GM23338 (cell line): ENCODE data around the gene CCDC169. TPM values are rescaled to one million over a fixed set of nuclear protein-coding genes. Genes with fewer than 3 reads are reported as not detected.

Experiments used
- ATAC-seq: fragments of 200-7000 bp; cut with Tn5 transposase; 3 replicates; pipeline ENCODE4 v1.9.1; 2020
- DNase-seq: peaks from one replicate; pipeline ENCODE4 v3.0.0-alpha.2; 2015; ENCODE audit warnings: low spot score
- H2AFZ ChIP-seq: fragments of 200-600 bp; sonication (generic); 2 replicates; pipeline ENCODE4 v1.8.0; 2016; ENCODE audit warnings: antibody characterized with exemption, mild to moderate bottlenecking, moderate library complexity
- H3F3A ChIP-seq: fragments of 200-600 bp; sonication (generic); replicated peaks from 2 replicates; pipeline ENCODE4 v1.8.0; 2017; ENCODE audit warnings: antibody characterized with exemption, mixed run types, low read depth
- H3K27ac ChIP-seq: fragments of 200-600 bp; sonication (generic); 2 replicates; pipeline ENCODE4 v1.6.1; 2016; ENCODE audit warnings: low read depth
- H3K27me3 ChIP-seq: fragments of 200-600 bp; sonication (generic); 2 replicates; pipeline ENCODE4 v1.8.0; 2016; ENCODE audit warnings: mild to moderate bottlenecking, mixed run types, moderate library complexity; ENCODE audit not compliant: insufficient read depth
- H3K36me3 ChIP-seq: fragments of 200-600 bp; sonication (generic); 2 replicates; pipeline ENCODE4 v1.8.0; 2016; ENCODE audit warnings: mild to moderate bottlenecking; ENCODE audit not compliant: insufficient read depth
- H3K4me1 ChIP-seq: fragments of 200-600 bp; sonication (generic); 2 replicates; pipeline ENCODE4 v1.8.0; 2016; ENCODE audit warnings: mild to moderate bottlenecking, moderate library complexity; ENCODE audit not compliant: insufficient read depth
- H3K4me2 ChIP-seq: fragments of 200-600 bp; sonication (generic); 2 replicates; pipeline ENCODE4 v1.7.1; 2017; ENCODE audit warnings: mixed run types
- H3K4me3 ChIP-seq: fragments of 200-600 bp; sonication (generic); 2 replicates; pipeline ENCODE4 v1.6.1; 2016; ENCODE audit warnings: mixed run types
- H3K79me2 ChIP-seq: fragments of 200-600 bp; sonication (generic); replicated peaks from 2 replicates; pipeline ENCODE4 v1.8.0; 2017; ENCODE audit warnings: mild to moderate bottlenecking; ENCODE audit not compliant: insufficient read depth
- H3K9me2 ChIP-seq: fragments of 200-600 bp; sonication (generic); 2 replicates; pipeline ENCODE4 v1.8.0; 2017; ENCODE audit not compliant: insufficient read depth
- H4K20me1 ChIP-seq: fragments of 200-600 bp; sonication (generic); replicated peaks from 2 replicates; pipeline ENCODE4 v1.8.0; 2017; ENCODE audit warnings: mild to moderate bottlenecking; ENCODE audit not compliant: insufficient read depth
- H3K27ac Mint-ChIP-seq: 2 replicates; pipeline ENCODE4 v1.8.0; 2020; ENCODE audit warnings: inconsistent platforms, mild to moderate bottlenecking, moderate library complexity, mixed read lengths
- H3K27me3 Mint-ChIP-seq: 3 replicates; pipeline ENCODE4 v1.8.0; 2022; ENCODE audit warnings: low read depth, mild to moderate bottlenecking, moderate library complexity, mixed read lengths, inconsistent platforms; ENCODE audit not compliant: insufficient read depth, poor library complexity
- H3K36me3 Mint-ChIP-seq: 3 replicates; pipeline ENCODE4 v1.8.0; 2021; ENCODE audit warnings: low read depth, mild to moderate bottlenecking, inconsistent platforms, moderate library complexity, mixed read lengths
- H3K4me1 Mint-ChIP-seq: 3 replicates; pipeline ENCODE4 v1.8.0; 2020; ENCODE audit warnings: mild to moderate bottlenecking, inconsistent platforms, mixed read lengths
- H3K4me3 Mint-ChIP-seq: 3 replicates; pipeline ENCODE4 v1.8.0; 2021; ENCODE audit warnings: moderate library complexity, mild to moderate bottlenecking, inconsistent platforms, mixed read lengths
- H3K9me3 Mint-ChIP-seq: 3 replicates; pipeline ENCODE4 v1.8.0; 2020; ENCODE audit warnings: moderate library complexity, mild to moderate bottlenecking, inconsistent platforms, mixed read lengths
- CREB1 ChIP-seq: fragments of 250-450 bp; sonication (Bioruptor Pico); IDR thresholded peaks from 2 replicates; pipeline ENCODE4 v1.5.0; 2020; ENCODE audit warnings: low read depth, mild to moderate bottlenecking, moderate library complexity
- EZH2 ChIP-seq: fragments of 200-600 bp; sonication (generic); IDR thresholded peaks from one replicate; pipeline ENCODE4 v1.8.0; 2017; ENCODE audit warnings: antibody characterized with exemption, mild to moderate bottlenecking, low read depth; ENCODE audit not compliant: unreplicated experiment
- EZH2phosphoT487 ChIP-seq: fragments of 200-600 bp; sonication (generic); IDR thresholded peaks from one replicate; pipeline ENCODE4 v1.8.1; 2018; ENCODE audit warnings: antibody characterized with exemption; ENCODE audit not compliant: unreplicated experiment
- JUNB ChIP-seq: IDR thresholded peaks from one replicate; pipeline ENCODE4 v1.6.1; 2016; ENCODE audit warnings: antibody characterized with exemption; ENCODE audit not compliant: unreplicated experiment
- NANOG ChIP-seq: IDR thresholded peaks from 2 replicates; pipeline ENCODE4 v1.6.1; 2016; ENCODE audit warnings: antibody characterized with exemption, borderline replicate concordance
- POLR2AphosphoS5 ChIP-seq: IDR thresholded peaks from 2 replicates; pipeline ENCODE4 v1.6.1; 2016; ENCODE audit warnings: antibody characterized with exemption, low read depth
- STAT1 ChIP-seq: IDR thresholded peaks from one replicate; pipeline ENCODE4 v1.6.1; 2016; ENCODE audit warnings: antibody characterized with exemption; ENCODE audit not compliant: unreplicated experiment
- ZNF114 ChIP-seq: fragments of 250-450 bp; sonication (Bioruptor Pico); IDR thresholded peaks from 2 replicates; pipeline ENCODE4 v1.5.0; 2020; ENCODE audit warnings: mild to moderate bottlenecking, moderate library complexity
- ZNF331 ChIP-seq: fragments of 250-450 bp; sonication (Bioruptor Pico); IDR thresholded peaks from 2 replicates; pipeline ENCODE4 v1.5.0; 2020; ENCODE audit warnings: low read depth, mild to moderate bottlenecking, moderate library complexity
- polyA plus RNA-seq: library from polyadenylated mRNA; unstranded; fragments of >200 nt; fragmentation: Nextera tagmentation; extraction: Ambion mirVana; gene quantifications from 2 replicates; pipeline ENCODE4 v1.2.1, GENCODE V29; 2016
- total RNA-seq: library from RNA; depleted of rRNA; stranded (reverse); fragments of >200 nt; shearing (Covaris generic); gene quantifications from 2 replicates; pipeline ENCODE4 v1.2.3, GENCODE V29; 2014
- TF ChIP-seq, protein P1 (sequence below), 2 experiments: fragments of 200-600 bp in 1 of 2; sonication (generic) in 1 of 2; conservative IDR thresholded peaks; 2 replicates each; pipeline versions ENCODE4 v1.5.1 to v1.6.1; 2016 to 2017; ENCODE audit warnings: antibody characterized with exemption in 2 of 2, low read depth in 2 of 2, mild to moderate bottlenecking in 2 of 2, moderate library complexity in 1 of 2
- TF ChIP-seq, protein P2 (sequence below): fragments of 250-450 bp; sonication (Bioruptor Pico); IDR thresholded peaks from 2 replicates; pipeline ENCODE4 v1.5.0; 2020; ENCODE audit warnings: mild to moderate bottlenecking, moderate library complexity
- TF ChIP-seq, protein P3 (sequence below): IDR thresholded peaks from one replicate; pipeline ENCODE4 v1.6.1; 2018; ENCODE audit warnings: antibody characterized with exemption; ENCODE audit not compliant: unreplicated experiment
- TF ChIP-seq, protein P4 (sequence below): IDR thresholded peaks from 2 replicates; pipeline ENCODE4 v1.6.1; 2016; ENCODE audit warnings: antibody characterized with exemption

The CCDC169 gene
- total and polyA plus RNA-seq, 2 experiments from 2014 or later = 48.5 to 61.2 TPM

DNA sequence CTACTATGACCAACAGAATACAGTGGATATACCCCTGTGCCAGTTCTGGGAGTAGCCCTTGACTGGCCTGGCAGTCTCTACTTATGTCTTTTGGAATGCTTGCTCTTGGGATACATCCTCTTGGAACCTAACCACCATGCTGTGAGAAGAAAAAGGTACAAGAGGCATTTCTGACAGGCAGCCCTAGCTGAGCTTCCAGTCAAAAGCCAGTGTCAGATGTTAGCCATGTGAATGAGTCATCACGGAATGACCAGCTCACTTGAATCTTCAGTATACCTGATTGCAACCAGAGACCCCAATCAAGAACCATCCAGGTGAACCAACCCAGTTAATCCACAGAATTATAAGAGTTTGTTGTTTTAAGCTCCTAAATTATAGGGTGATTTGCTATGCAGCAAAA lies 4.1 kb downstream of the CCDC169 start:
- TF ChIP-seq ZNF331 (CRISPR knock-in tag) (no peak), EZH2 (no peak), STAT1 (no peak), JUNB (no peak), EZH2phosphoT487 (no peak), NANOG (no peak), ZNF114 (no peak), POLR2AphosphoS5 (no peak), CREB1 (CRISPR knock-in tag) (no peak)
- TF ChIP-seq, protein P1, sequence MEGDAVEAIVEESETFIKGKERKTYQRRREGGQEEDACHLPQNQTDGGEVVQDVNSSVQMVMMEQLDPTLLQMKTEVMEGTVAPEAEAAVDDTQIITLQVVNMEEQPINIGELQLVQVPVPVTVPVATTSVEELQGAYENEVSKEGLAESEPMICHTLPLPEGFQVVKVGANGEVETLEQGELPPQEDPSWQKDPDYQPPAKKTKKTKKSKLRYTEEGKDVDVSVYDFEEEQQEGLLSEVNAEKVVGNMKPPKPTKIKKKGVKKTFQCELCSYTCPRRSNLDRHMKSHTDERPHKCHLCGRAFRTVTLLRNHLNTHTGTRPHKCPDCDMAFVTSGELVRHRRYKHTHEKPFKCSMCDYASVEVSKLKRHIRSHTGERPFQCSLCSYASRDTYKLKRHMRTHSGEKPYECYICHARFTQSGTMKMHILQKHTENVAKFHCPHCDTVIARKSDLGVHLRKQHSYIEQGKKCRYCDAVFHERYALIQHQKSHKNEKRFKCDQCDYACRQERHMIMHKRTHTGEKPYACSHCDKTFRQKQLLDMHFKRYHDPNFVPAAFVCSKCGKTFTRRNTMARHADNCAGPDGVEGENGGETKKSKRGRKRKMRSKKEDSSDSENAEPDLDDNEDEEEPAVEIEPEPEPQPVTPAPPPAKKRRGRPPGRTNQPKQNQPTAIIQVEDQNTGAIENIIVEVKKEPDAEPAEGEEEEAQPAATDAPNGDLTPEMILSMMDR (conservative IDR thresholded peaks at IDR 0.05; ENCODE audit: low read depth in 2 of 2) = no peak
- TF ChIP-seq, protein P2, sequence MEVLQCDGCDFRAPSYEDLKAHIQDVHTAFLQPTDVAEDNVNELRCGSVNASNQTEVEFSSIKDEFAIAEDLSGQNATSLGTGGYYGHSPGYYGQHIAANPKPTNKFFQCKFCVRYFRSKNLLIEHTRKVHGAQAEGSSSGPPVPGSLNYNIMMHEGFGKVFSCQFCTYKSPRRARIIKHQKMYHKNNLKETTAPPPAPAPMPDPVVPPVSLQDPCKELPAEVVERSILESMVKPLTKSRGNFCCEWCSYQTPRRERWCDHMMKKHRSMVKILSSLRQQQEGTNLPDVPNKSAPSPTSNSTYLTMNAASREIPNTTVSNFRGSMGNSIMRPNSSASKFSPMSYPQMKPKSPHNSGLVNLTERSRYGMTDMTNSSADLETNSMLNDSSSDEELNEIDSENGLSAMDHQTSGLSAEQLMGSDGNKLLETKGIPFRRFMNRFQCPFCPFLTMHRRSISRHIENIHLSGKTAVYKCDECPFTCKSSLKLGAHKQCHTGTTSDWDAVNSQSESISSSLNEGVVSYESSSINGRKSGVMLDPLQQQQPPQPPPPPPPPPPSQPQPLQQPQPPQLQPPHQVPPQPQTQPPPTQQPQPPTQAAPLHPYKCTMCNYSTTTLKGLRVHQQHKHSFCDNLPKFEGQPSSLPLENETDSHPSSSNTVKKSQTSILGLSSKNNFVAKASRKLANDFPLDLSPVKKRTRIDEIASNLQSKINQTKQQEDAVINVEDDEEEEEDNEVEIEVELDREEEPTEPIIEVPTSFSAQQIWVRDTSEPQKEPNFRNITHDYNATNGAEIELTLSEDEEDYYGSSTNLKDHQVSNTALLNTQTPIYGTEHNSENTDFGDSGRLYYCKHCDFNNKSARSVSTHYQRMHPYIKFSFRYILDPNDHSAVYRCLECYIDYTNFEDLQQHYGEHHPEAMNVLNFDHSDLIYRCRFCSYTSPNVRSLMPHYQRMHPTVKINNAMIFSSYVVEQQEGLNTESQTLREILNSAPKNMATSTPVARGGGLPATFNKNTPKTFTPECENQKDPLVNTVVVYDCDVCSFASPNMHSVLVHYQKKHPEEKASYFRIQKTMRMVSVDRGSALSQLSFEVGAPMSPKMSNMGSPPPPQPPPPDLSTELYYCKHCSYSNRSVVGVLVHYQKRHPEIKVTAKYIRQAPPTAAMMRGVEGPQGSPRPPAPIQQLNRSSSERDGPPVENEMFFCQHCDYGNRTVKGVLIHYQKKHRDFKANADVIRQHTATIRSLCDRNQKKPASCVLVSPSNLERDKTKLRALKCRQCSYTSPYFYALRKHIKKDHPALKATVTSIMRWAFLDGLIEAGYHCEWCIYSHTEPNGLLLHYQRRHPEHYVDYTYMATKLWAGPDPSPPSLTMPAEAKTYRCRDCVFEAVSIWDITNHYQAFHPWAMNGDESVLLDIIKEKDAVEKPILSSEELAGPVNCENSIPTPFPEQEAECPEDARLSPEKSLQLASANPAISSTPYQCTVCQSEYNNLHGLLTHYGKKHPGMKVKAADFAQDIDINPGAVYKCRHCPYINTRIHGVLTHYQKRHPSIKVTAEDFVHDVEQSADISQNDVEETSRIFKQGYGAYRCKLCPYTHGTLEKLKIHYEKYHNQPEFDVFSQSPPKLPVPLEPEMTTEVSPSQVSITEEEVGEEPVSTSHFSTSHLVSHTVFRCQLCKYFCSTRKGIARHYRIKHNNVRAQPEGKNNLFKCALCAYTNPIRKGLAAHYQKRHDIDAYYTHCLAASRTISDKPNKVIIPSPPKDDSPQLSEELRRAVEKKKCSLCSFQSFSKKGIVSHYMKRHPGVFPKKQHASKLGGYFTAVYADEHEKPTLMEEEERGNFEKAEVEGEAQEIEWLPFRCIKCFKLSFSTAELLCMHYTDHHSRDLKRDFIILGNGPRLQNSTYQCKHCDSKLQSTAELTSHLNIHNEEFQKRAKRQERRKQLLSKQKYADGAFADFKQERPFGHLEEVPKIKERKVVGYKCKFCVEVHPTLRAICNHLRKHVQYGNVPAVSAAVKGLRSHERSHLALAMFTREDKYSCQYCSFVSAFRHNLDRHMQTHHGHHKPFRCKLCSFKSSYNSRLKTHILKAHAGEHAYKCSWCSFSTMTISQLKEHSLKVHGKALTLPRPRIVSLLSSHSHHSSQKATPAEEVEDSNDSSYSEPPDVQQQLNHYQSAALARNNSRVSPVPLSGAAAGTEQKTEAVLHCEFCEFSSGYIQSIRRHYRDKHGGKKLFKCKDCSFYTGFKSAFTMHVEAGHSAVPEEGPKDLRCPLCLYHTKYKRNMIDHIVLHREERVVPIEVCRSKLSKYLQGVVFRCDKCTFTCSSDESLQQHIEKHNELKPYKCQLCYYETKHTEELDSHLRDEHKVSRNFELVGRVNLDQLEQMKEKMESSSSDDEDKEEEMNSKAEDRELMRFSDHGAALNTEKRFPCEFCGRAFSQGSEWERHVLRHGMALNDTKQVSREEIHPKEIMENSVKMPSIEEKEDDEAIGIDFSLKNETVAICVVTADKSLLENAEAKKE = no peak
- TF ChIP-seq, protein P3, sequence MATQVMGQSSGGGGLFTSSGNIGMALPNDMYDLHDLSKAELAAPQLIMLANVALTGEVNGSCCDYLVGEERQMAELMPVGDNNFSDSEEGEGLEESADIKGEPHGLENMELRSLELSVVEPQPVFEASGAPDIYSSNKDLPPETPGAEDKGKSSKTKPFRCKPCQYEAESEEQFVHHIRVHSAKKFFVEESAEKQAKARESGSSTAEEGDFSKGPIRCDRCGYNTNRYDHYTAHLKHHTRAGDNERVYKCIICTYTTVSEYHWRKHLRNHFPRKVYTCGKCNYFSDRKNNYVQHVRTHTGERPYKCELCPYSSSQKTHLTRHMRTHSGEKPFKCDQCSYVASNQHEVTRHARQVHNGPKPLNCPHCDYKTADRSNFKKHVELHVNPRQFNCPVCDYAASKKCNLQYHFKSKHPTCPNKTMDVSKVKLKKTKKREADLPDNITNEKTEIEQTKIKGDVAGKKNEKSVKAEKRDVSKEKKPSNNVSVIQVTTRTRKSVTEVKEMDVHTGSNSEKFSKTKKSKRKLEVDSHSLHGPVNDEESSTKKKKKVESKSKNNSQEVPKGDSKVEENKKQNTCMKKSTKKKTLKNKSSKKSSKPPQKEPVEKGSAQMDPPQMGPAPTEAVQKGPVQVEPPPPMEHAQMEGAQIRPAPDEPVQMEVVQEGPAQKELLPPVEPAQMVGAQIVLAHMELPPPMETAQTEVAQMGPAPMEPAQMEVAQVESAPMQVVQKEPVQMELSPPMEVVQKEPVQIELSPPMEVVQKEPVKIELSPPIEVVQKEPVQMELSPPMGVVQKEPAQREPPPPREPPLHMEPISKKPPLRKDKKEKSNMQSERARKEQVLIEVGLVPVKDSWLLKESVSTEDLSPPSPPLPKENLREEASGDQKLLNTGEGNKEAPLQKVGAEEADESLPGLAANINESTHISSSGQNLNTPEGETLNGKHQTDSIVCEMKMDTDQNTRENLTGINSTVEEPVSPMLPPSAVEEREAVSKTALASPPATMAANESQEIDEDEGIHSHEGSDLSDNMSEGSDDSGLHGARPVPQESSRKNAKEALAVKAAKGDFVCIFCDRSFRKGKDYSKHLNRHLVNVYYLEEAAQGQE = no peak
- TF ChIP-seq, protein P4, sequence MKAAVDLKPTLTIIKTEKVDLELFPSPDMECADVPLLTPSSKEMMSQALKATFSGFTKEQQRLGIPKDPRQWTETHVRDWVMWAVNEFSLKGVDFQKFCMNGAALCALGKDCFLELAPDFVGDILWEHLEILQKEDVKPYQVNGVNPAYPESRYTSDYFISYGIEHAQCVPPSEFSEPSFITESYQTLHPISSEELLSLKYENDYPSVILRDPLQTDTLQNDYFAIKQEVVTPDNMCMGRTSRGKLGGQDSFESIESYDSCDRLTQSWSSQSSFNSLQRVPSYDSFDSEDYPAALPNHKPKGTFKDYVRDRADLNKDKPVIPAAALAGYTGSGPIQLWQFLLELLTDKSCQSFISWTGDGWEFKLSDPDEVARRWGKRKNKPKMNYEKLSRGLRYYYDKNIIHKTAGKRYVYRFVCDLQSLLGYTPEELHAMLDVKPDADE = no peak
- no peak for ATAC-seq

More for the DNA sequence above, 4.1 kb downstream of the CCDC169 start:
- Mint-ChIP-seq H3K9me3 (peaks cover 37% of the 10 kb centered on the region), H3K27me3 (peaks cover 11% of the 10 kb centered on the region), H3K27ac (no peak overlapping the region), H3K4me1 (peaks cover 11% of the 10 kb centered on the region), H3K36me3 (peaks cover 61% of the 10 kb centered on the region), H3K4me3 (no peak overlapping the region)
- Histone ChIP-seq H3K4me1 (peaks cover 6% of the 10 kb centered on the region; the same call in 1 of the 2 replicates), H3K27me3 (no peaks in the 10 kb centered on the region), H3K4me2 (no peak overlapping the region), H3K9me2 (no peaks in the 10 kb centered on the region), H3K27ac (no peak overlapping the region), H2AFZ (no peak overlapping the region), H3K79me2 (peaks cover 70% of the 10 kb centered on the region), H3F3A (0 out of 2 replicates have a peak, but pooled peaks cover 4% of the 10 kb centered on the region), H3K36me3 (peaks cover 33% of the 10 kb centered on the region), H3K4me3 (no peak overlapping the region), H4K20me1 (no peaks in the 10 kb centered on the region)
- no peak for DNase-seq
